ENCODE data around the gene SLC25A27.

SLC25A27 gene

GRCh38 chr6:46676604-46677313, 24.0 kb downstream of the SLC25A27 start:
- no peaks in the 10 kb centered on the region for H3K9me3 ChIP-seq (ENCODE audit: control insufficient read depth in 5 of 5, low read length in 5 of 5)
- no peak overlapping the region for H3K27ac ChIP-seq (ENCODE audit: low read depth, low read length)
- no peaks in the 10 kb centered on the region for H3K27me3 ChIP-seq (ENCODE audit: control insufficient read depth in 5 of 5, insufficient read depth in 4 of 5, low read length in 5 of 5)
- no peak overlapping the region for H3K4me3 ChIP-seq (ENCODE audit: low read depth in 1 of 5, low read length in 5 of 5)
- peaks cover 3 to 44% (median 12%) of the 10 kb centered on the region in 5 donors for H3K36me3 ChIP-seq (ENCODE audit: control insufficient read depth in 5 of 5, insufficient read depth in 5 of 5, low read length in 5 of 5)
- H3K9ac ChIP-seq (ENCODE audit: low read length in 5 of 5): no peak overlapping the region
- H3K4me1 ChIP-seq (ENCODE audit: control insufficient read depth in 5 of 5, insufficient read depth in 5 of 5, low read length in 5 of 5): no peaks in the 10 kb centered on the region

DNA sequence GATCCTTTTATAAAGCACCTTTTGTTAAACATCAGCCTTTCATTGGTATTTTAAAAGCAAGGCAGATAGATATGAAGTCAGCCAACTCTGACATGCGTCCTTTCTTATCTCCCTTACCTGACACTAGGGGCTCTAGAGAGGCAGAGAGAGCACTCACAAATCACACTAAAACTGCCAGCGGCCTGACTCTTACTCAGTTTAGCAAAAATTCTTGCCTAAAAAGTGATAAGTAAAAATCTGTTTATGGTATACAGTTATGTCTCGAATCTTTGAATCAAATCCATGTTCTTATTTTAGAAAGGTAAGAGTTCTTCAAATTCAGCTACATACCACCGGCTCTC, 24.5 kb downstream of the SLC25A27 start:
- no peak overlapping the region for H3K27ac ChIP-seq (ENCODE audit: low read depth, low read length)
- H3K4me3 ChIP-seq (ENCODE audit: low read depth in 1 of 5, low read length in 5 of 5): no peak overlapping the region
- no peaks in the 10 kb centered on the region for H3K27me3 ChIP-seq (ENCODE audit: control insufficient read depth in 5 of 5, insufficient read depth in 4 of 5, low read length in 5 of 5)
- no peak overlapping the region for H3K9ac ChIP-seq (ENCODE audit: low read length in 5 of 5)
- no peaks in the 10 kb centered on the region for H3K4me1 ChIP-seq (ENCODE audit: control insufficient read depth in 5 of 5, insufficient read depth in 5 of 5, low read length in 5 of 5)
- peaks cover 3 to 43% (median 12%) of the 10 kb centered on the region in 5 donors for H3K36me3 ChIP-seq (ENCODE audit: control insufficient read depth in 5 of 5, insufficient read depth in 5 of 5, low read length in 5 of 5)
- no peaks in the 10 kb centered on the region for H3K9me3 ChIP-seq (ENCODE audit: control insufficient read depth in 5 of 5, low read length in 5 of 5)

DNA sequence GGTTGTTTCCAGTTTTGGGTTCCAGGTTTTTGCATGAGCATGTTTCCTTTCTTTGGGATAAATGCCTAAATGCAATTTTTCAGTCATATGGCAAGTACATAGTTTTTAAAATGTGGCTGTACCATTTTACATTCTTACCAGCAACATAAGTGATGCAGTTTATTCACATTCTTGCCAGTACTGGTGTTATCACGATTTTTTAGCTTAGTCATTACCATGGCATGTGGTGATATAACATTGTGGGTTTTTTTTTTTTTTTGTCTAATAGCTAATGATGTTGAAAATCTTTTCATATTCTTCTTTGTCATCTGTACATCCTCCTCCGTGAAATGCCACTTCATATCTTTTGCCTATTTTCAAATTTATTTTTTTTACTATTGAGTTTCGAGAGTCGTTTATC, 32.0 kb downstream of the SLC25A27 start:
- Histone ChIP-seq H3K4me3 (ENCODE audit: low read depth in 1 of 5, low read length in 5 of 5) (no peak overlapping the region), H3K9ac (ENCODE audit: low read length in 5 of 5) (no peak overlapping the region), H3K36me3 (ENCODE audit: control insufficient read depth in 5 of 5, insufficient read depth in 5 of 5, low read length in 5 of 5) (no peaks in the 10 kb centered on the region), H3K27me3 (ENCODE audit: control insufficient read depth in 5 of 5, insufficient read depth in 4 of 5, low read length in 5 of 5) (no peaks in the 10 kb centered on the region), H3K27ac (ENCODE audit: low read depth, low read length) (no peak overlapping the region), H3K9me3 (ENCODE audit: control insufficient read depth in 5 of 5, low read length in 5 of 5) (peaks cover 0 to 4% (median 0%) of the 10 kb centered on the region in 5 donors), H3K4me1 (ENCODE audit: control insufficient read depth in 5 of 5, insufficient read depth in 5 of 5, low read length in 5 of 5) (no peaks in the 10 kb centered on the region)

GRCh38 chr6:46687619-46688097, 34.9 kb downstream of the SLC25A27 start, which contains the start of gene TDRD6:
Gene TDRD6, plus strand, starts transcription at chr6:46687885. Its CDS starts 244 bp downstream, at chr6:46688129.
- peaks cover 3 to 13% (median 5%) of the 10 kb centered on the region in 5 donors for H3K4me1 ChIP-seq (ENCODE audit: control insufficient read depth in 5 of 5, insufficient read depth in 5 of 5, low read length in 5 of 5)
- H3K4me3 ChIP-seq (ENCODE audit: low read depth in 1 of 5, low read length in 5 of 5): no peak within 1 kb of the TSS
- no peak within 1 kb of the TSS for H3K27ac ChIP-seq (ENCODE audit: low read depth, low read length)
- H3K9ac ChIP-seq (ENCODE audit: low read length in 5 of 5): no peak within 1 kb of the TSS
- H3K27me3 ChIP-seq (ENCODE audit: control insufficient read depth in 5 of 5, insufficient read depth in 4 of 5, low read length in 5 of 5): no peaks in the 10 kb centered on the region
- H3K9me3 ChIP-seq (ENCODE audit: control insufficient read depth in 5 of 5, low read length in 5 of 5): peaks cover 0 to 4% (median 0%) of the 10 kb centered on the region in 5 donors
- H3K36me3 ChIP-seq (ENCODE audit: control insufficient read depth in 5 of 5, insufficient read depth in 5 of 5, low read length in 5 of 5): no peaks in the 10 kb centered on the region

DNA sequence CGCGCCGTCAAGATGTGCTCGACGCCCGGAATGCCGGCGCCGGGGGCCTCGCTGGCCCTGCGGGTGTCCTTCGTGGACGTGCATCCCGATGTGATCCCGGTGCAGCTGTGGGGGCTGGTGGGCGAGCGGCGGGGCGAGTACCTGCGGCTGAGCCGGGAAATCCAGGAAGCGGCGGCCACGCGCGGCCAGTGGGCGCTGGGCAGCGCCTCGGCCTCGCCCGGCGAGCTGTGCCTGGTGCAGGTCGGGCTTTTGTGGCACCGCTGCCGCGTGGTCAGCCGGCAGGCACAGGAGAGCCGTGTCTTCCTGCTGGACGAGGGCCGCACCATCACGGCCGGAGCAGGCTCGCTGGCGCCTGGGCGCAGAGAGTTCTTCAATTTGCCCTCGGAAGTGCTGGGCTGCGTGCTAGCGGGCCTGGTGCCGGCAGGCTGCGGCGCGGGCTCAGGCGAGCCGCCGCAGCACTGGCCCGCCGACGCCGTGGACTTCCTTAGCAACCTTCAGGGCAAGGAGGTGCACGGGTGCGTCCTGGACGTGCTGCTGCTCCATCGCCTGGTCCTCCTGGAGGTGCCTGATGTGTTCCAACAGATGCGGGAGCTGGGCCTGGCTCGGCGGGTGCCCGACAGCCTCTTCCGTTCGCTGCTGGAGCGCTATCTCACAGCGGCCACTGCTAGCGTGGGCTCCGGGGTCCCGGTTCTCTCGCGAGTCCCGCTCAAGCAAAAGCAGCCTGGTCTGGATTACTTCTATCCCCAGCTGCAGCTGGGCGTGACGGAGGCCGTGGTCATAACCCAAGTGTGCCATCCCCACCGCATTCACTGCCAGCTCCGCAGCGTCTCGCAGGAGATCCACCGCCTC, 35.6 kb downstream of the SLC25A27 start:
- no peak overlapping the region for H3K27ac ChIP-seq (ENCODE audit: low read depth, low read length)

GRCh38 chr6:46688966-46689335, 36.2 kb downstream of the SLC25A27 start:
- H3K4me1 ChIP-seq (ENCODE audit: control insufficient read depth in 5 of 5, insufficient read depth in 5 of 5, low read length in 5 of 5): peaks cover 3 to 13% (median 5%) of the 10 kb centered on the region in 5 donors

More for the DNA sequence above, 35.6 kb downstream of the SLC25A27 start:
- no peak overlapping the region for H3K9ac ChIP-seq (ENCODE audit: low read length in 5 of 5)
- peaks cover 3 to 13% (median 5%) of the 10 kb centered on the region in 5 donors for H3K4me1 ChIP-seq (ENCODE audit: control insufficient read depth in 5 of 5, insufficient read depth in 5 of 5, low read length in 5 of 5)
- H3K27me3 ChIP-seq (ENCODE audit: control insufficient read depth in 5 of 5, insufficient read depth in 4 of 5, low read length in 5 of 5): no peaks in the 10 kb centered on the region
- no peaks in the 10 kb centered on the region for H3K36me3 ChIP-seq (ENCODE audit: control insufficient read depth in 5 of 5, insufficient read depth in 5 of 5, low read length in 5 of 5)
- H3K9me3 ChIP-seq (ENCODE audit: control insufficient read depth in 5 of 5, low read length in 5 of 5): peaks cover 0 to 4% (median 0%) of the 10 kb centered on the region in 5 donors
- H3K4me3 ChIP-seq (ENCODE audit: low read depth in 1 of 5, low read length in 5 of 5): no peak overlapping the region

DNA sequence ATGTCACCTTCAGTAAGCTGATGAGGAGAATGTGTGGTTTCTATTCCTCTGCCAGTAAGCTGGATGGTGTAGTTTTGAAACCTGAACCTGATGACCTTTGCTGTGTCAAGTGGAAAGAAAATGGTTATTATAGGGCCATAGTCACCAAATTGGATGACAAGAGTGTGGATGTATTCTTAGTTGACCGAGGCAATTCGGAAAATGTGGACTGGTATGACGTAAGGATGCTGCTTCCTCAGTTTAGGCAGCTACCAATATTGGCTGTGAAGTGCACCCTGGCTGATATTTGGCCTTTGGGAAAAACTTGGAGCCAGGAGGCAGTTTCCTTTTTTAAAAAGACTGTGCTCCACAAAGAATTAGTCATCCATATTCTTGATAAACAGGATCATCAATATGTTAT, 36.9 kb downstream of the SLC25A27 start:
- H3K4me1 ChIP-seq (ENCODE audit: control insufficient read depth in 5 of 5, insufficient read depth in 5 of 5, low read length in 5 of 5): peaks cover 3 to 13% (median 5%) of the 10 kb centered on the region in 5 donors
- peaks cover 0 to 4% (median 0%) of the 10 kb centered on the region in 5 donors for H3K9me3 ChIP-seq (ENCODE audit: control insufficient read depth in 5 of 5, low read length in 5 of 5)
- H3K36me3 ChIP-seq (ENCODE audit: control insufficient read depth in 5 of 5, insufficient read depth in 5 of 5, low read length in 5 of 5): no peaks in the 10 kb centered on the region
- H3K9ac ChIP-seq (ENCODE audit: low read length in 5 of 5): no peak overlapping the region
- H3K4me3 ChIP-seq (ENCODE audit: low read depth in 1 of 5, low read length in 5 of 5): no peak overlapping the region
- H3K27me3 ChIP-seq (ENCODE audit: control insufficient read depth in 5 of 5, insufficient read depth in 4 of 5, low read length in 5 of 5): no peaks in the 10 kb centered on the region
- H3K27ac ChIP-seq (ENCODE audit: low read depth, low read length): no peak overlapping the region

More at GRCh38 chr6:46688966-46689335, 36.2 kb downstream of the SLC25A27 start:
- Histone ChIP-seq H3K36me3 (ENCODE audit: control insufficient read depth in 5 of 5, insufficient read depth in 5 of 5, low read length in 5 of 5) (no peaks in the 10 kb centered on the region), H3K27me3 (ENCODE audit: control insufficient read depth in 5 of 5, insufficient read depth in 4 of 5, low read length in 5 of 5) (no peaks in the 10 kb centered on the region), H3K9ac (ENCODE audit: low read length in 5 of 5) (no peak overlapping the region), H3K4me3 (ENCODE audit: low read depth in 1 of 5, low read length in 5 of 5) (no peak overlapping the region), H3K27ac (ENCODE audit: low read depth, low read length) (no peak overlapping the region), H3K9me3 (ENCODE audit: control insufficient read depth in 5 of 5, low read length in 5 of 5) (peaks cover 0 to 4% (median 0%) of the 10 kb centered on the region in 5 donors)

GRCh38 chr6:46690141-46690755, 37.5 kb downstream of the SLC25A27 start:
- Histone ChIP-seq H3K36me3 (ENCODE audit: control insufficient read depth in 5 of 5, insufficient read depth in 5 of 5, low read length in 5 of 5) (no peaks in the 10 kb centered on the region), H3K27ac (ENCODE audit: low read depth, low read length) (no peak overlapping the region), H3K9me3 (ENCODE audit: control insufficient read depth in 5 of 5, low read length in 5 of 5) (peaks cover 0 to 4% (median 0%) of the 10 kb centered on the region in 5 donors)

DNA sequence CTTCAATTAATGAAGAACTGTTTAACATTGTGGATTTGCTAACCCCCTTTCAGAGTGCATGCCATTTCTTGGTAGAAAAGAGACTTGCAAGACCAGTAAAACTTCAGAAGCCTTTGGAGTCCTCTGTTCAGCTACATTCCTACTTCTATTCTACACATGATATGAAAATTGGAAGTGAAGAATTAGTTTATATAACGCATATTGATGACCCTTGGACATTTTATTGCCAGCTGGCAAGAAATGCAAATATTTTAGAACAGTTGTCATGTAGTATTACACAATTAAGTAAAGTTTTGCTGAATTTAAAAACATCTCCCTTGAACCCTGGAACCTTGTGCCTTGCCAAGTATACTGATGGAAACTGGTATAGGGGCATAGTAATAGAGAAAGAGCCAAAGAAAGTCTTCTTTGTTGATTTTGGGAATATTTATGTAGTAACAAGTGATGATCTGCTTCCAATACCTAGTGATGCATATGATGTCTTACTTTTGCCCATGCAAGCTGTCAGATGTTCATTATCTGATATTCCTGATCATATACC, 38.2 kb downstream of the SLC25A27 start:
- H3K9me3 ChIP-seq (ENCODE audit: control insufficient read depth in 5 of 5, low read length in 5 of 5): peaks cover 0 to 4% (median 0%) of the 10 kb centered on the region in 5 donors
- no peak overlapping the region for H3K9ac ChIP-seq (ENCODE audit: low read length in 5 of 5)
- H3K27me3 ChIP-seq (ENCODE audit: control insufficient read depth in 5 of 5, insufficient read depth in 4 of 5, low read length in 5 of 5): no peaks in the 10 kb centered on the region
- H3K4me1 ChIP-seq (ENCODE audit: control insufficient read depth in 5 of 5, insufficient read depth in 5 of 5, low read length in 5 of 5): peaks cover 3 to 13% (median 5%) of the 10 kb centered on the region in 5 donors
- H3K4me3 ChIP-seq (ENCODE audit: low read depth in 1 of 5, low read length in 5 of 5): no peak overlapping the region
- H3K36me3 ChIP-seq (ENCODE audit: control insufficient read depth in 5 of 5, insufficient read depth in 5 of 5, low read length in 5 of 5): no peaks in the 10 kb centered on the region
- no peak overlapping the region for H3K27ac ChIP-seq (ENCODE audit: low read depth, low read length)

More at GRCh38 chr6:46690141-46690755, 37.5 kb downstream of the SLC25A27 start:
- H3K9ac ChIP-seq (ENCODE audit: low read length in 5 of 5): no peak overlapping the region
- no peaks in the 10 kb centered on the region for H3K27me3 ChIP-seq (ENCODE audit: control insufficient read depth in 5 of 5, insufficient read depth in 4 of 5, low read length in 5 of 5)
- peaks cover 3 to 13% (median 5%) of the 10 kb centered on the region in 5 donors for H3K4me1 ChIP-seq (ENCODE audit: control insufficient read depth in 5 of 5, insufficient read depth in 5 of 5, low read length in 5 of 5)
- no peak overlapping the region for H3K4me3 ChIP-seq (ENCODE audit: low read depth in 1 of 5, low read length in 5 of 5)

Measured in subcutaneous abdominal adipose tissue (tissue), 5 donors.